ENCODE results near the gene ZNF43. TPM values are rescaled to one million over a fixed set of nuclear protein-coding genes. Genes with fewer than 3 reads are reported as not detected.

ZNF43 gene
- total RNA-seq, 1 experiment from 2014 or later: 51.6 TPM

GRCh38 chr19:21856773-21857514, 21.0 kb upstream of the ZNF43 start:
- no CpG with 5 or more reads among the region's 9 CpGs for WGBS (ENCODE audit: extremely low coverage, insufficient read length, low lambda C conversion rate)
- no peak overlapping the region for H4K91ac ChIP-seq (ENCODE audit: insufficient read length, low read depth, low read length)
- no peak overlapping the region for H2BK12ac ChIP-seq (ENCODE audit: insufficient read length, low read depth, low read length)
- H2BK120ac ChIP-seq (ENCODE audit: low read depth, low read length, poor library complexity, severe bottlenecking): no peak overlapping the region
- H3K27me3 ChIP-seq (ENCODE audit: insufficient read depth, low read length): no peaks in the 10 kb centered on the region
- peaks cover 32 to 45% of the 10 kb centered on the region in 2 experiments for H3K9me3 Mint-ChIP-seq
- no peak overlapping the region for H3K9ac ChIP-seq (ENCODE audit: extremely low read depth, insufficient read length, low read length)
- H3K9me3 ChIP-seq (ENCODE audit: control insufficient read depth, low read depth, low read length): peaks cover 47% of the 10 kb centered on the region
- H3K4me3 Mint-ChIP-seq: no peak overlapping the region
- no peak overlapping the region for H3K27ac ChIP-seq (ENCODE audit: insufficient read length, low read depth, low read length)
- no peaks in the 10 kb centered on the region for H3K79me2 ChIP-seq (ENCODE audit: insufficient read depth, low read length)
- peaks cover 10% of the 10 kb centered on the region for H3K27me3 Mint-ChIP-seq (ENCODE audit: low read depth)
- H3K14ac ChIP-seq (ENCODE audit: insufficient read depth, low read length): no peak overlapping the region
- no peaks in the 10 kb centered on the region for H3K4me1 ChIP-seq (ENCODE audit: insufficient read depth, low read length)
- no peak for TF ChIP-seq CTCF (conservative IDR thresholded peaks at IDR 0.05)
- H2BK20ac ChIP-seq (ENCODE audit: low read depth, low read length, poor library complexity, severe bottlenecking): no peak overlapping the region
- peaks cover 5 to 6% of the 10 kb centered on the region in 2 experiments for H3K4me1 Mint-ChIP-seq
- no peak overlapping the region for H3K4ac ChIP-seq (ENCODE audit: low read depth, low read length)
- H3T11ph ChIP-seq (ENCODE audit: low read length): no peak overlapping the region
- peaks cover 0 to 12% (median 0%) of the 10 kb centered on the region in 3 experiments; a peak in 4 of 7 replicates for H3K36me3 Mint-ChIP-seq (ENCODE audit: insufficient read depth in 1 of 3, low read depth in 3 of 3)
- no peak overlapping the region for H3K18ac ChIP-seq (ENCODE audit: insufficient read length, low read depth, low read length)
- no peak overlapping the region for H3K23ac ChIP-seq (ENCODE audit: insufficient read length, low read depth, low read length)
- no peak overlapping the region for H2BK5ac ChIP-seq (ENCODE audit: insufficient read length, low read length)
- no peak overlapping the region for H4K8ac ChIP-seq (replicated peaks; ENCODE audit: insufficient read length, low read depth, low read length)
- no peaks in the 10 kb centered on the region for H3K23me2 ChIP-seq (ENCODE audit: insufficient read length, low read depth, low read length, poor library complexity, severe bottlenecking)
- DNase-seq: no peak
- no peak overlapping the region for H3K56ac ChIP-seq (ENCODE audit: insufficient read length, low read depth, low read length)
- no peak overlapping the region for H2AK5ac ChIP-seq (ENCODE audit: insufficient read length, low read length)
- H4K20me1 ChIP-seq (ENCODE audit: control insufficient read depth, insufficient read depth, insufficient read length): no peaks in the 10 kb centered on the region
- no peak overlapping the region for H3K4me2 ChIP-seq (ENCODE audit: insufficient read depth, insufficient read length, low read length)
- no peak overlapping the region for H2BK15ac ChIP-seq (ENCODE audit: low read depth, low read length)
- H3K79me1 ChIP-seq (ENCODE audit: insufficient read depth, low read depth, low read length, poor library complexity, severe bottlenecking): no peaks in the 10 kb centered on the region
- no peak overlapping the region for H2AFZ ChIP-seq (ENCODE audit: low read length)
- H3K27ac Mint-ChIP-seq: no peak overlapping the region
- no peak overlapping the region for H4K5ac ChIP-seq (ENCODE audit: insufficient read length, low read depth, low read length)

Measured in H9 (cell line).